T-helper 2 cell treated with Interferon-gamma antibody and Interleukin-4, amounts not matched to agents 100 ng/mL and 5 ng/mL, for 36 hours (primary cell): ENCODE results near the gene KIR3DL3. TPM values are rescaled to one million over a fixed set of nuclear protein-coding genes. Genes with fewer than 3 reads are reported as not detected.
"Not testable (repeated sequence)": the region's sequence is repeated elsewhere in the genome, so short reads cannot be mapped to it uniquely, and the experiment has no call there.

Experiments
- intact Hi-C: fragments of 100-400 bp; cut with micrococcal nuclease; formaldehyde crosslinking; loops from one replicate; pipeline ENCODE4 v1.15.1; 2023
- total RNA-seq: library from RNA; stranded (reverse); gene quantifications from 2 replicates; pipeline ENCODE4 v1.2.3, GENCODE V29; 2022

The KIR3DL3 gene
- total RNA-seq, 1 donor from 2014 or later, result not detected

GRCh38 chr19:54729416-54730188 is 5.4 kb downstream of the KIR3DL3 start:
- intact Hi-C loops, result no loop called here

GRCh38 chr19:54731191-54731590 is 6.9 kb downstream of the KIR3DL3 start:
- intact Hi-C loops, result no loop called here

GRCh38 chr19:54738306-54738705 is 14.1 kb downstream of the KIR3DL3 start, which contains the start of gene KIR2DL3:
Gene KIR2DL3 (plus strand): TSS chr19:54738513. CDS start chr19:54738546, 33 bp downstream.
- intact Hi-C loops, result not testable (repeated sequence)

- intact Hi-C loops, result no loop called here
These were observed 14.5 kb downstream of the KIR3DL3 start for GRCh38 chr19:54738715-54739114.

GRCh38 chr19:54739587-54740497 is 15.6 kb downstream of the KIR3DL3 start:
- intact Hi-C loops, result no loop called here

- intact Hi-C loops, result not testable (repeated sequence)
These were observed 17.7 kb downstream of the KIR3DL3 start for GRCh38 chr19:54741950-54742349.

GRCh38 chr19:54744080-54744479 is 19.8 kb downstream of the KIR3DL3 start:
- intact Hi-C loops, result not testable (repeated sequence)

GRCh38 chr19:54747614-54748322 is 23.5 kb downstream of the KIR3DL3 start:
- intact Hi-C loops, result not testable (repeated sequence)

- intact Hi-C loops, result not testable (repeated sequence)
These were observed 26.0 kb downstream of the KIR3DL3 start for GRCh38 chr19:54750276-54750675.

GRCh38 chr19:54756204-54757110 is 32.2 kb downstream of the KIR3DL3 start:
- intact Hi-C loops, result not testable (repeated sequence)

GRCh38 chr19:54758577-54758976 is 34.3 kb downstream of the KIR3DL3 start:
- intact Hi-C loops, result not testable (repeated sequence)

- intact Hi-C loops, result not testable (repeated sequence)
These were observed 40.0 kb downstream of the KIR3DL3 start for GRCh38 chr19:54764219-54764618.

GRCh38 chr19:54766464-54766863 is 42.2 kb downstream of the KIR3DL3 start:
- intact Hi-C loops, result not testable (repeated sequence)

- intact Hi-C loops, result not testable (repeated sequence)
These were observed 45.4 kb downstream of the KIR3DL3 start, which contains the start of gene KIR2DL1 for GRCh38 chr19:54769646-54770045. Gene KIR2DL1 (plus strand): TSS chr19:54769793. CDS start chr19:54769851, 58 bp downstream.

GRCh38 chr19:54770511-54770910 is 46.3 kb downstream of the KIR3DL3 start:
- intact Hi-C loops, result not testable (repeated sequence)

GRCh38 chr19:54771018-54771960 is 47.0 kb downstream of the KIR3DL3 start:
- intact Hi-C loops, result not testable (repeated sequence)

GRCh38 chr19:54772666-54773065 is 48.4 kb downstream of the KIR3DL3 start:
- intact Hi-C loops, result not testable (repeated sequence)

GRCh38 chr19:54775095-54775815 is 51.0 kb downstream of the KIR3DL3 start:
- intact Hi-C loops, result not testable (repeated sequence)
